Osteocyte (in vitro differentiated cells): ENCODE measurements around the gene RBM33. TPM values are rescaled to one million over a fixed set of nuclear protein-coding genes. Genes with fewer than 3 reads are reported as not detected.

ENCODE experiments used
- DNase-seq: peaks from one replicate; pipeline ENCODE4 v3.0.0; 2021; ENCODE audit warnings: mixed read lengths; ENCODE audit not compliant: unreplicated experiment; ENCODE audit errors: extremely low spot score
- H3K27ac Mint-ChIP-seq: one replicate; pipeline ENCODE4 v1.8.0; 2021; ENCODE audit warnings: mild to moderate bottlenecking, mixed read lengths; ENCODE audit not compliant: unreplicated experiment
- H3K27me3 Mint-ChIP-seq: one replicate; pipeline ENCODE4 v1.8.0; 2021; ENCODE audit warnings: mixed read lengths; ENCODE audit not compliant: unreplicated experiment
- H3K36me3 Mint-ChIP-seq: one replicate; pipeline ENCODE4 v1.8.0; 2021; ENCODE audit warnings: mixed read lengths; ENCODE audit not compliant: unreplicated experiment
- H3K4me1 Mint-ChIP-seq: one replicate; pipeline ENCODE4 v1.8.0; 2021; ENCODE audit warnings: mixed read lengths; ENCODE audit not compliant: unreplicated experiment
- H3K4me3 Mint-ChIP-seq: one replicate; pipeline ENCODE4 v1.8.0; 2021; ENCODE audit warnings: mild to moderate bottlenecking, moderate library complexity, mixed read lengths; ENCODE audit not compliant: unreplicated experiment
- H3K9me3 Mint-ChIP-seq: one replicate; pipeline ENCODE4 v1.8.0; 2021; ENCODE audit warnings: mixed read lengths; ENCODE audit not compliant: unreplicated experiment
- CTCF ChIP-seq: fragments of 200-600 bp; sonication (generic); IDR thresholded peaks from 2 replicates; pipeline ENCODE4 v1.5.0; 2021; ENCODE audit warnings: antibody characterized with exemption, mild to moderate bottlenecking, moderate library complexity
- total RNA-seq: library from RNA; stranded (reverse); gene quantifications from 2 replicates; pipeline ENCODE4 v1.2.1, GENCODE V29; 2021

RBM33 gene
- total RNA-seq, 1 donor from 2014 or later: 52.4 TPM

- no peaks in the 10 kb centered on the region for H3K36me3 Mint-ChIP-seq
- H3K9me3 Mint-ChIP-seq: no peaks in the 10 kb centered on the region
- H3K27ac Mint-ChIP-seq: no peak within 1 kb of the TSS
- no peak for TF ChIP-seq CTCF
- peaks cover 33% of the 10 kb centered on the region for H3K4me1 Mint-ChIP-seq
- H3K27me3 Mint-ChIP-seq: peaks cover 64% of the 10 kb centered on the region
- DNase-seq: no peak
- peak within 1 kb of the TSS; percentile 74 for H3K4me3 Mint-ChIP-seq
Measured at GRCh38 chr7:155811895-155812761, 167.7 kb downstream of the RBM33 start, which contains the start of gene SHH. Gene SHH (minus strand): TSS chr7:155812463. CDS start chr7:155812122, 341 bp downstream.

- Mint-ChIP-seq H3K9me3 (no peaks in the 10 kb centered on the region), H3K27ac (no peak overlapping the region), H3K4me3 (no peak overlapping the region), H3K4me1 (peaks cover 29% of the 10 kb centered on the region), H3K27me3 (peaks cover 55% of the 10 kb centered on the region), H3K36me3 (no peaks in the 10 kb centered on the region)
- no peak for TF ChIP-seq CTCF
- no peak for DNase-seq
Measured at GRCh38 chr7:155813125-155813524, 168.7 kb downstream of the RBM33 start.

- no peak for DNase-seq
- Mint-ChIP-seq H3K4me1 (peaks cover 27% of the 10 kb centered on the region), H3K27ac (no peak overlapping the region), H3K36me3 (no peaks in the 10 kb centered on the region), H3K9me3 (no peaks in the 10 kb centered on the region), H3K4me3 (no peak overlapping the region), H3K27me3 (peaks cover 54% of the 10 kb centered on the region)
- no peak for TF ChIP-seq CTCF
Measured at GRCh38 chr7:155813546-155814315, 169.3 kb downstream of the RBM33 start.

GRCh38 chr7:155814316-155815276, 170.1 kb downstream of the RBM33 start:
- peaks cover 51% of the 10 kb centered on the region for H3K27me3 Mint-ChIP-seq
- no peak overlapping the region for H3K4me3 Mint-ChIP-seq
- no peak for DNase-seq
- peaks cover 21% of the 10 kb centered on the region for H3K4me1 Mint-ChIP-seq
- TF ChIP-seq CTCF: no peak
- no peaks in the 10 kb centered on the region for H3K36me3 Mint-ChIP-seq
- H3K27ac Mint-ChIP-seq: no peak overlapping the region
- no peaks in the 10 kb centered on the region for H3K9me3 Mint-ChIP-seq
